HG02588 (cell line): ENCODE results near the gene TMEM94.

Experiments
- ATAC-seq: cut with Tn5 transposase; IDR thresholded peaks from one replicate; pipeline ENCODE4 v1.9.1; 2021; ENCODE audit warnings: mild to moderate bottlenecking, moderate library complexity; ENCODE audit not compliant: unreplicated experiment

The TMEM94 gene

DNA sequence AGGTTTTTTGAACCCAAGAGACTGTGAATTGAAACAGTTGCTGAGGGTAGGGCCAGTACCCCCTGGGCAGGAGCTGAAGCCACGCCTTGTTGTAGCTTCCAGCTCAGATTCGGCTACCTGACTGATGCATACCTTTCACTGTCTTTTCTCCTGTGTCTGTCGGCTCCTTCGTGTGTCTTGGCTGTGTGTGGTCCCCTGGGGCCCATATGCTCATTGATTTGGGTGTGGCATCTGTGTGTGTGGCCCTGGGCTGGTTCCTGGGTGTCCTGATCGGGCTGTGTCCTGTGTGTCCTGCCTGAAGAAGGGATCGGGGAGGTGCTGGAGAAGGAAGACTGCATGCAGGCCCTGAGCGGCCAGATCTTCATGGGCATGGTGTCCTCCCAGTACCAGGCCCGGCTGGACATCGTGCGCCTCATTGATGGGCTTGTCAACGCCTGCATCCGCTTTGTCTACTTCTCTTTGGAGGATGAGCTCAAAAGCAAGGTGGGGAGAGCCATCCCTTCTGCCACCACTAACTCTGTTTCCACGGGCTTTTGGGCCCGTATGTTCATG lies 38.0 kb downstream of the TMEM94 start:
- no peak for ATAC-seq

GRCh38 chr17:75496005-75496404 lies 39.6 kb downstream of the TMEM94 start:
- no peak for ATAC-seq

- no peak for ATAC-seq
Observed at GRCh38 chr17:75498039-75498725, 41.7 kb downstream of the TMEM94 start.

DNA sequence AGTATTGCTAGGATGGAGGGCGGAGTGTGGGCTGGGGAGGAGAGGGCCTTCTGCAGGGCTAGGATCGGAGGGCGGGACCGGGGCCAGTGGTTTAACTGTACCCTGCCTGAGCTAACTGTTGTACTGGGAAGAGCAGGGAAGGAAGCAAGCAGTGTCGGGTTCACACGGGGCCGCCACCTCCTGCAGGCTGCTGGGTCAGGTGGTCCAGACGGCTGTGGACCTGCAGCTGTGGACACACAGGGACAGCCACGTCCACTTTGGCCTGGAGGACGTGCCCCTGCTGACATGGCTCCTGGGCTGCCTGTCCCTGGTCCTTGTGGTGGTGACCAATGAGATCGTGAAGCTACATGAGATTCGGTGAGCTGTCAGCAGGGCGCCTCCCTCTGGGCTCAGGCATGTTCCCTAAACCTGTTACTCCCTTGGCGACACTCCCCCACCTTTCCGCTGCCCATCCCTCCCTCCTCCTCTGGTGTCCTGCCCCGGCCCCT lies 42.3 kb downstream of the TMEM94 start:
- ATAC-seq: no peak

DNA sequence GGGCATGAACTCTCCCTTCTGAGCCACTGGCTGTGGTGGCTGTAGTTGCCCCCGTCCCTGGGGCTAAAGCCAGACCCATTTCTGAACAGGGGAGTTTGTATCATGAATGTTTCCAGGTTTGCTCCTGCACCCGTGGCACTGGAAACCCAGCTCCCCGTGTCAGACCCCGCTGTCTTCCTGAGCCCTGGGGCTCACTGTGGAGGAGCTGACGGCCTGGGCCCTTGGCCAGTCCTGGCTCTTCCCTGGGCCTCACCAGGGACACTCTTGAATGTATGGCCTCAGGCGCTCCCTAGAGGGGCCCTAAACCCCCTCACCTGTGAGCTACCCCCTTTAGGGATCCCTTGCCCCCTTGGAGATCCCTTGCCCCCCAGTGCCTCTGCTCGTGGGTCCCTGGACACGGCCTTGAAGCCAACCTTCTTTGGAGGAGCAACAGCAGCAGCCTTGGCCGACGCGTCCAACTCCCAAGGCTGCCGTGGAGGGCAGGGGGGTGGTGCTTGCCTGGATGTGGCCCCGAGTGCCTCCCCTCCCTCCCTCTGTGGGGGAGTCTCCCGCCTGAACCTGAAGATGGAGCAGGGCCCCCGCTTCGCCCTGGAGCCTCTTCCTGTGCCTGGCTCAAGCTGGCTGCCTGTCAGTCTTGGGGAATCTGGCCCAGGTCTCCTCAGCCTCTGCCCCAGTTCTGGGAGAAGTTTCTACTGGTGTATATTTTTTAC lies 43.0 kb downstream of the TMEM94 start:
- ATAC-seq: no peak

- no peak for ATAC-seq
Observed at GRCh38 chr17:75500419-75501216, 44.2 kb downstream of the TMEM94 start.

DNA sequence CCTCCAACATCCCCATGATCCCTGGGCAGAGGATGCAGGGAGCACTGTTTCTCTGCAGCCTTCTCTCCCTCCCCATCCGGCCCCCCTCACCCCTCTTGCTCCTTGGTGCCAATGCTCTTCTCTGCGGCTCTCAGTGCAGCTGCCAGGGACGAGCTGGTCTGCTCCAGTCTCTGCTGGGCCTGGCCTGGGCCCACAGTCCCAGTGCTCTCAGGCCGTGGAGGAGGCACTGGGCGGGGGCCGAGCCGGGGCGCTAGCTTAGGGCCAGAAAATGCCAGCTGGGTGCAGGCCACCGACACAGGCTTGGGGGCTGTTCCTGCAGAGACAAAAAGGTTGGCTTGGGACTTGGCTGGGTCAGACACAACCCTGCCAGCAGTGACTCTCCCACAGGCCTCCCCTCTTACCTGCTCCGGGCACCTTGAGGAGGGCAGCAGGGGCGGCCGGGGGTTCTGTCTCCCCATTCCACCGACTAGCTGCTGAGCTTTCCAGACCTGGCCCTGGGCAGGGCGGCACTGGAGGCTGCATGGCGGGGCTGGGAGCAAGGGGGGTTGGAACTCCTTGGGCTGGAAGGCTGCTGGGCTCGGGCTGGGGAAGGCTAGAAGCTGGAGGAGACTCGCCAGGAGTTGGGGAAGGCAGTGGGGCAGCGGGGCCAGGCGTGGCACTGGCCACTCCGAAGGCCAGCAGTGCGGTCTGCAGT lies 45.1 kb downstream of the TMEM94 start:
- ATAC-seq: no peak

- no peak for ATAC-seq
Observed at GRCh38 chr17:75502072-75502720, 45.8 kb downstream of the TMEM94 start.

GRCh38 chr17:75502721-75503329 lies 46.4 kb downstream of the TMEM94 start:
- ATAC-seq: no peak

DNA sequence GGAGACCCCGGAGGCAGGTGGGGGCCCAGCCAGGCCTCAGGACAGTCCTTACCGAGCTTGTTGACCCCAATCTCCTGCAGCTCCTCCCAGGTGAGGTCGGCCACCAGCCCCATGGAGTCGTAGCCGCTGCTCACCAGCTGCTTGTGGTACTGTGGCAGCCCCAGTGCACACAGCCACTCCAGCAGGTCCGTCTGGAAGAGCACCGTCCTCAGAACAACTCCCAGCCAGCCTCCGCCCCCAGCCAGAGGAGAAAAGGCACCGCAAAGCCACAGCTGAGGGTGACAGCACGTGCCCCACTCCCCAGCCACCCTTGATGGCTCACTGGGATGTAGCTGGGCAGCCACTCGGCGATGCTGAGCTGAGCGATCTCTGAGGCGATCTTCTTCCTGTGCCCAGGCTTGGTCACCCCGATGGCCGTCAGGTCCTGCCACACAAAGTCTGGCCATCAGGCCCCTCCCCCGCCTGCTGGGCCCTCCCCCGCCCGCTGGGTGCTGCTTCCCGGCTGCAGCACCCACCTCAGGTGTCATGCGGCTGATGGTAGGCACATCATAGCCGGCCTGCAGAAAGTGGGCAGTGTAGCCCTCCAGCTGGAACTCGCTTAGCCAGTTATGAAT lies 47.0 kb downstream of the TMEM94 start:
- no peak for ATAC-seq

- ATAC-seq: no peak
Observed at GRCh38 chr17:75503976-75504346, 47.5 kb downstream of the TMEM94 start.

DNA sequence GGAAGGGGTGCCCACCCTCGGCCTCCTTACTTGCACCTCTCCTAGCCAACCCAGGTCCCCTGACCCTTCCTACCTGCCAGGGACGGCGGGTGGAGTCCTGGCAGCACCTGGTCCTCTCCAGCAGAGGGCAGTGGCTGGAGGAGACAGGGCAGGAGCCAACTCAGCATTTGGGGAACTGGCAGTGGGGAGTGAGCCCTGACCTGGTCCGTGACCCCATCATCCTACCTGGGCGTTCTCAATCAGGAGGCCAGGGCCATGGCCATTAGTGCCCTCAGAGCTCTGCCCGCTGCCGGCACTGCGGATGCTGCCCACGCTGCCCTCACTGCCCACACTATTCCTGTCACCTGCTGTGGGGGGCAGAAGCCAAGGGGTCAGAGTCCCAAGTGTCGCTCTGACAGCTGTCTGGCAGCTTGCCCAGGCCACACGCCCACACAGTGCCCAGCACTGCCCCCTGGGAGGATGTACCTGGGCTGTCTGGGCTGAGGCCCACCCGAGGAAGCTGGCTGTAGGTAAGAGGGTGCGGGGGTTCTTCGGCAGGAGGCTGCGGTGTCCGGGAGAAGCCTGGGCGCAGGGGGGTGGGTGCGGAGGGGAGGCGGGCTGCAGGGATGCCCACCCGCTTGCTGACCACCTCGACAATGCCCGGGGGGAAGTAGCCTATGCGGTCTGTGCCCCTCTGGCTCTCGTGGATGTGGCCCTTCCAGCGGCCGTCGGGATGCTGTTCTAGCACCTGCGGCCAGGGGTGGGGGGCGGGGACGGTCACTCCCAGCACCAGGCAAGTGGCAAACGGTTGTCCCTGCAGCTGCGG lies 48.1 kb downstream of the TMEM94 start:
- ATAC-seq: no peak

DNA sequence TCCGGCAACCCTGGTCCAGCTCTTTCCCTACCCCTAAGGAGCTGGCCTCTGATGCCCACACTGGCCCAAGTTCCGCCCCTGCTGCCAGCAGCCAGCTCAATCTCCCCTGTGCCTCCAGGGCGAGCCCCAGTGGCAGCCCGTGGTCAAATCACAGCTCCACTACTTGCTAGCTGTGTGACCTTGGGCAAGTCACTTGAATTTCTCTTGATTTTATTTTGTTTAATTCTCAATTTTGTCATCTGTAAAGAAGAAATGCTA lies 48.6 kb downstream of the TMEM94 start:
- no peak for ATAC-seq

DNA sequence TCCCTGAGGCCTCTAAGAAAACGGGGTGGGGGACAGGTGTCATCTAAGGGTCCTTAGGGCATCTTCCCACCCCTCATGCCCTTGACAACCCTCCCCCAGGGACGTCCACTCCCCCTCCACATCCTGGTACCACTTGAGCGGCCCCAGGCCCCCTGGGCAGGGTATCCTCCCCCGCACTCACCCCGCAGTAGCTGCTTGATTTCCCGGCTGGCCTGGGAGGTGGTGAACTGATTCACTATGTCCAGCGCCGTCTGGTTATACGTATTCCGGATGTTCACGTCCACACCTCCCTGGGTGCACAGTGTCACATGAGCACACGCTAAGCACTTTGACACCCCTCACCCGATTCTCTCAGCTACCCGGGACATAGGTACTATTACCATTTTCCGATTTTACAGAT lies 49.2 kb downstream of the TMEM94 start:
- no peak for ATAC-seq

GRCh38 chr17:75506134-75506533 lies 49.7 kb downstream of the TMEM94 start:
- no peak for ATAC-seq

DNA sequence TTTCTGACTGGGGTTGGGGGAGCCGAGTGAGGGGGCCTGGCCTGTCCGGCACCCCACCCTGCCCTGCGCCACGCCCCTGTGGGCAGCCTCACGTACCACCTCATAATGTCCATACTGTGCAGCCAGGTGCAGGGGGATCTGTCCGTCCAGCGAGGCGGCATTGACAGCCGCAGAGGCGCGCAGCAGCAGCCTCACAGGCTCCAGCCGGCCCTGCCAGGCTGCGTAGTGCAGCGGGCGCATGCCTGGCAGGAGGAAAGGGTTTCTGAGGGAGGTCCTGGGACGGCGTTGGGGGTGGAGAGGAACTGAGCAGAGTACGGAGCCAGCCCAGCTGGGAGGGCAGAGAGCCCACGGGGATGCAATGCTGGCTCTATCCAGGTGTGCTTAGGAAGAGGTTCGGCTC lies 50.5 kb downstream of the TMEM94 start:
- ATAC-seq: no peak

- ATAC-seq: no peak
Observed at GRCh38 chr17:75507733-75508719, 51.6 kb downstream of the TMEM94 start.

GRCh38 chr17:75508931-75509361 lies 52.5 kb downstream of the TMEM94 start:
- ATAC-seq: no peak
